Muscle of back (tissue), 11 donors: ENCODE data around the gene DNMT3B. TPM values are rescaled to one million over a fixed set of nuclear protein-coding genes. Genes with fewer than 3 reads are reported as not detected.

Source experiments
- DNase-seq, 3 donors: peaks; one replicate each; pipeline versions ENCODE4 v3.0.0 to v3.0.0-alpha.2; 2013
- polyA plus RNA-seq, 10 donors: library from polyadenylated mRNA; unstranded; fragments of 120-200 nt; gene quantifications; one replicate each; pipeline ENCODE4 v1.2.1, GENCODE V29; 2013; ENCODE audit not compliant: insufficient read length in 10 of 10

DNMT3B gene
- polyA plus RNA-seq, 10 donors, result 2.8 to 4.9 (median 3.7) TPM

DNA sequence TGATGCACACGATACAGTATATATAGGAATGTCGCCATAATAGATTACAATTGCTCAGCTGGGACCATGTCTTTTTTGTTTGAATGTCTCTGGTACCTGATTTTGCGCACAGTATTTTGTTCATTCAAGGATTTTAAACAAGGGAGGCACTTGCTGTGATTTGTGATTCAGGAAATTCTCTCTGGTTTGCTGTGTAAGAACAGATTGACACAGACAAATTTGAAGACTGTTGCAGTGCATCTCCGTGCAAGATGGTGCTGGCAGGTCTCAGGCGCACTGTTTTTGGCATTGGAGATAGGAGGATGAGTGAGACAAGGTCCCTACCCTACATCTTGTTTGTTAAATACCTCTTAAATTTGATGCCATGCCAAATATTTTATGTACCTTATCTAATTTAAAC lies 60.0 kb downstream of the DNMT3B start:
- DNase-seq, result no peak

DNA sequence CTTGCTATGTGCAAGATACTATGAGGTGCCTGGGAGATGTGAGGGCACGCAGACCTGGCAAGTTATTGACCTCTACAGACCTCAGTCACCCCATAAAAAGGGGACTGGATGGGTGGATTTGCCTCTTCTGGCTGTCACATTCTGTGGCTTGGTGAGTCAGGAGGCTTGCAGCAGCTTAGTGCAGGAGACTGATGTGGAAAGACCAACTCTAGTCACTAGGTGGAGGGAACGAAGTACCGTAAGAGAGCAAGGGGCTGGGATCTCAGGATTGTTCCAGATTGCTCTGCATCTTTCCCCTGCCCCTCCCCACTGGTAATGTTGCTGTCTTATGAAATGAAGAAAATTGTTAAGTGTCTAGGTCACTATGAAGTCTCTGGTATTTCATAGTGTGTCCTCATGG lies 60.9 kb downstream of the DNMT3B start:
- DNase-seq, result peak in 1 of 3 donors; percentile 53

DNA sequence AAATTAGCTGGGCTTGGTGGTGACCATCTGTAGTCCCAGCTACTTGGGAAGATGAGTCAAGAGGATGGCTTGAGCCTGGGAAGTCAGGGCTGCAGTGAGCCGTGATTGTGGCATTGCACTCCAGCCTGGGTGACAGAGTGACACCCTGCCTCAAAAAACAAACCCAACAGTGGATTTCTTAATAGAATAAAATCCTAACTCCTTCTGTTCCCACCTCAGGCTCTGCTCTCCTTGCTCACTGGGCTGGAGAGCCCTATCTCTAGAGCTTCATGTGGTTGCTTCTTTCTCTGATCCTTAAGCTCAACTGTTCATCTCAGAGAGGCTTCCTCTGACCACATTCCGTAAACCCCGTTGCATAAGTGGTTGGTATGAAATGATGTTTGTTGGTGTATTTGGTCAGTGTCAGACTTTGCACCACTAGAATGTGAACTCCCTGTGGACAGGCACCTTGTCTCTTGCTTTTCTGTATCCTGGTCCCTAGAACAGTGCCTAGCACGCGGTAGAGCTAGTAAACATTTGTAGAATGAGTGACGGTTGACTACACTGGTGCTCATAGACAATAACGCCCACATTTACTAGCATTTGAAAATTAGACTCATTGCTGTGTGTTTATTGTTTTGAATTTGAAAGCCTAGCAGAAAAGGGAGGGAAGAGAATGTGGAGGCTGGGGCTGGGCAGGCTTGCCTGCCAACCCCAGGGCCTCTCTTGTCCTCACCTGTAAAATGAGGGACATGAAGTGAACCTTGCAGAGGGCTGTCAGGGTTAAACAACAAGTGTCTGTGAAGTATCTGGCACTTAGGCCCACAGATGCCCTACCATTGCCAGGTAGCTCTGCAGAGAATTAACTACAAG lies 61.8 kb downstream of the DNMT3B start:
- DNase-seq, result no peak

DNA sequence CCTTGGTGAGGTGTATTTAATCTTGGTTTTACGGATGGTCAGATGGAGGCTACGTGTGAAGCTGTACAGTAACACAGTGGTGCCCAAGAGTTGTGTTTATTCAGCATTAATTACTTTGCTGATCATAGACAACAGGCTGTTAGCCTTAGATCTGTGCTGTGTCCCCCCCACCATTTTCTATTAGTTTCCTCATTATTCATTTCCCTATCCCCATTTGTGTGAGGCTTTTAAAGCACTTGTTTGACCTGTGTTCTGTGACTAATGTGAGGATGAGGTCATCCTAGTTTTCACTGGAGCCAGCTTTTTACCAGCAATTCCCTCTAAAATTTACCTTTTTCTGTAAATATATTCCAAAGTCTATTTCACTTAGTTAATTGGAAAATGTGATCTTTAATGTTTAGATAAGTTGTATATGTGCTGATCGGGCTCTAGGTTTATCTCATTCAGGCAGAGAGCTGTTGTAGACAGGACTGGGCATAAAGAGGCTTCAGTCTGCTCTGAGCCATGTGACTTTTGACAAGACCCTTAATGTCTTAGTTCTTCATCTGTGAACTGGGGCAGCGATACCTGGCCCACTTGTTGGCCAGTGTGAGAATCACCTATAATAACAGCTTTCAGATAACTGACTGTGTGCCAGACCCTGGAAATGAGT lies 66.0 kb downstream of the DNMT3B start:
- no peak for DNase-seq

DNA sequence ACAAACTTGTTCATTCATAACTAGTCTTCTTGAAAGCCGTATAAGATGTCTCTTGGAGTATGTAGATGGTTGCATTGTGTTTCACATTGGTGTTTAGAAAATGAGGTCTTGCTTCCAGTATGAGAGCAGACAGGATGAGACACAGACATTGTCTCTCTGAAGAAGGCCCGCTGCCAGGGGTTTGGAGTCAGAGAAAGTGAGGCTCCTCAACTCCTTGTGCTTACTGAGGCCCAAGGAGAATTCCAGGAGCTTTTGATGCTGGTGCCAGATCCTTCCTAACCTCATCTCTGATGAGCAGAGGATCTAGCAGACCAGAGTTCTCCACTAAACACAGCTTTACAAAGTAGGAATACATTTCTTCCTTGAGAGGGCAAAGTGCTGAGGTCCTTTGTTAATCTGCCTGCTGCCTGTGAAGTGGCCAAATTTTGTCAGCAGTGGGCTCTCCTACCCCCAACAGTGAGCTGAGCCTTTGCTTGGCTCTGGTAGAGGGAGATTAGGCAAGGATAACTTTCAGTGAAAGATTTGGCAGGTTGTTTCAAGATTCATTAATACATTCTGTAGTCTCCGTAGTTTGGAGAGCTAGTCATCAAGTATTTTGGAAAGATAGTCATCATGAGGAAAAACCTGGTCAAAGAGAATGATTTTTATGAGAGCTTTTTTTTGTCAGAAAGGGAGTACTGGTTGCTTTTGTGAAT lies 67.3 kb downstream of the DNMT3B start:
- DNase-seq, result peak in 2 of 3 donors; percentile 30 to 35

DNA sequence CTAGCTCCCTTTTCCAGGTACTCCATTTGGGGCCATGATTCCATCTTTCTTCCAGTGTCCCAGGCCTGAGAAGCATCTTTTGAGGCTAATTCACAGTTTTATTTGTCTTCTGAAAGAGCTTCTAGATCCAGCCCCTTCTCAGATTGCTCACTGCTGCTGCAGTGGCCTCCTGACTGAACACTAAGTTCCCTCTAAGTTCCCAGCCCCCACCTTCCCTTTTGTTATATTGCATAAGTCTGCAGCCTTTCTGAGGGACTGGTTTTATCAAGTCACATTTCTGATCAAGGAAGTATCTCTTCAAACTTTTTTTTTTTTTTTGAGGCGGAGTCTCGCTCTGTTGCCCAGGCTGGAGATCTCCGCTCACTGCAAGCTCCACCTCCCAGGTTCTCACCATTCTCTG lies 68.3 kb downstream of the DNMT3B start:
- DNase-seq, result no peak

DNA sequence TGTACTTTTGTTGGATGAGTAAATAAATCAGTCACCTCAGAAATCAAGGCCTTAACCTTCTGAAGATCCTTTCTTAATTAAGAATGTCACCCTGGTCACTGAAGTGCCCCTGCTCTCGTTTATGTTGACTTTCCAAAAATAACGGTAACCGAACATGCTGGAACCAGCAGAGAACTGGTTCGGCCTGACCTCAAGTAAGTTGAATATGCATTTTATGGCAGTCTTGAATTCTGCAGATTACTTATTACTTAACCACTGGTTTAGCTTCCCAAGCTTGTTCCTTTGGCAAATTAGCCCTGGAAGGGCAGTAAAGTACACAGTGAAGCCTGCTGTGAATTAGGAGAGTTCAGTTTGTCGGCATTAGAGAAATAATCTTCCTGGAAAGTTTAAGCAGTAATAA lies 69.8 kb downstream of the DNMT3B start:
- DNase-seq, result no peak

DNA sequence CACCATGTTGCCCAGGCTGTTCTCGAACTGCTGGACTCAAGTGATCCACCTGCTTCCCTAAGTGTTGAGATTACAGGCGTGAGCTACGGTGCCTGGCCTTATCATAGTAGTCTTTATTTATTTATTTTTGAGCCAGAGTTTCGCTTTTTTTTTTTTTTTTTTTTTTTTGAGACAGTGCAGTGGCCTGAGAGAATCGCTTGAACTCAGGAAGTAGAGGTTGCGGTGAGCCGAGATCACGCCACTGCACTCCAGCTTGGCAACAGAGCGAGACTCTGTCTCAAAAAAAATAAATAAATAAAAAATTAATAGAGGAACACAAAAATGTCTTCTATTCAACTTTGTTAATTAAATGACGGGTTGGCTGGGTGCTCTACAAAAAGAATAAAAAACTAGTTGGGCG lies 70.5 kb downstream of the DNMT3B start:
- no peak for DNase-seq

DNA sequence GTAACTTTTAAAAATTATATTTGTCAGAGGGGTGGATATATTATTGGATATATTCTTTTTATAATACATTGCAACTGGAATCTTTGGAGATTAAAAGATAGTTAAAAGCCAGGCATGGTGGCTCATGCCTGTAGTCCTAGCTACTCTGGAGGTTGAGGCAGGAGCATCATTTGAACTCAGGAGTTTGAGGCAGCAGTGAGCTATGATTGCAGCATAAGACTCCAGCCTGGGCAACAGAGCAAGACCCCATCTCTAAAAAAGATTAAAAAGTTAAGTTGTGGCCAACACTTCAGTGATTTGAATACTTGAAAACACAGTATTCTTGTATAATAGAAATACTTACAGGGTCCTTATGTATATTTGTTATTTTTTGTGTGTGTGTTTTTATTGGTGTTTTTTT lies 72.8 kb downstream of the DNMT3B start:
- DNase-seq, result no peak

DNA sequence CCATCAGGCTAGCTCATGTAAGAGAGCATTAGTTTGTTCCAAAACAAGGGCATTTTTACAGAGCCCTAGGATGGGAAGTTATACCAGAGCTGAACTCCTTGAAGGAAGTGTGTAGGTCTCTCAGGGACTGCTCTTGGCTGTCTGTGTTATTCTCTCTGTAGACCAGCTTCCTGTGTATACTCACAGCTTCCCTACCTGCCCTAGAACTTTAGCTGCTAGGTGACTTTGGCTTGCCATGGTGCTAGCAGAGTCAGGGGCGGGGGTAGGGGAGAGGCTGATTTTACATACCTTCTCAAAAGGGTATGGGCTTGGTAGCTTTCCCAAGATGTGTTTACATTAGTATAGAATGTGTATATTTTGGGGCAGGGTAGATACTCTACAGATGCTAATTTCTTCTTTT lies 75.0 kb downstream of the DNMT3B start:
- DNase-seq, result no peak

DNA sequence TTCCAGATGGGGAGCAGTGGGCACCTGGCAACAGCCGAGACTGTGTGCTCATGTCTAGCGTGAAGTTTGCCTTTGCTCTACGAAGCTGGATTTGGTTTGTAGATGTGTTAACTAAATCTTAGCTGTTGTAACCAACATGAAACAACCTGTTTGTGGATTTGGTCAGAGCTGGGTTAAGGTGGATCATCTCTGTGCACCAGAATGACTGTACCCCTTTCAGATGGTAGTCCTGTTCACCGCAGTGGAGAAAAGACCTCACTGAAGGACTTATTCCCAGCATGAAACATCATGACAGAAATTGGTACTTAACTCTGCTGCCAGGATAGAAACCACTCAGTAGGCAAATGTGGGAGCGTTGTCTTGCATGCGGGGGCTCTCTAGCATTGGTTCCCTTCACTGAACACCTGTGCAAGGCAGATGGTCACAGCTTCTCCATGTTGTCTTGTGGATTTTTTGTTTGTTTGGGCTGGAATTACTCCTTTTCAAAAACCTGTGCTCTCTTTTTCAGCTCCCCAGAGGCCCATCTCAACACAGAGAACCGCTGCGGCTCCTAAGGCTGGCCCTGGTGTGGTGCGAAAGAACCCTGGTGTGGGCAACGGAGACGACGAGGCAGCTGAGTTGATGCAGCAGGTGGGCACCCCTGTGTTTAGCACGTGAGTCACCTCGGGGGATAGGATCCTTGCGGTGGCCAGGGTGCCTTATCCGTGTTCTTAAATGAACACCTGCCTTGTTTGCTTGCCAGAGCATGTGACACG lies 77.2 kb downstream of the DNMT3B start:
- no peak for DNase-seq

DNA sequence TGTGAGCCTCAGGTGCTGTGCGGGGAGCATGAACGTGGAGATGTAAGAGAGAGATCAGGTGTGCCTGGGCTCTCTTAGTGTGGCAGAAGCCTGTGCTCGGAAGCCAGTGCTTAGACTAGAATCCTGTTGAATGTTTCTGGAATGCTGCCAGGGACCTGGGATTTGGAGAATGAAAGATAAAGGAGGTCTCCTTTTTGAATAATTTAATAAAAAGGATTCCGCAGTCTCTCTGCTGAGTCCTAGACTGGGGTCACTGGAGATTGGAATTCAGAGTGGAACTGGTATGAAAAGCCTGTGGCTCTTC lies 77.7 kb downstream of the DNMT3B start:
- no peak for DNase-seq

DNA sequence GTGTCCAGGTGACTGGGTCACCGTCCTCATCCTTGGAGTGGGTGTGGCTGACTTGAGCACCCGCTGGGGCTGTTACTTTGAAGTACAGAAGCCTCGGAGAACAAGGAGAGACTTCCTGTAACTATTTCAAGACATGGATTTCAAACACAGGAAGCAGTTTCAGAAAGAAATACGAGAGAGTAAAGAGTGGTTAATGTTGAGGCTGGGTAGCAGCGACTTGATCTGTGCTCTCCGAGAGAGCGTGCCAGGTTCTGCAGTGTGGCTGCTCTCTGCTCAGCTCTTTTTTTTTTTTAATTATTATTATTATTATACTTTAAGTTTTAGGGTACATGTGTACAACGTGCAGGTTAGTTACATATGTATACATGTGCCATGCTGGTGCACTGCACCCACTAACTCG lies 79.0 kb downstream of the DNMT3B start:
- no peak for DNase-seq

DNA sequence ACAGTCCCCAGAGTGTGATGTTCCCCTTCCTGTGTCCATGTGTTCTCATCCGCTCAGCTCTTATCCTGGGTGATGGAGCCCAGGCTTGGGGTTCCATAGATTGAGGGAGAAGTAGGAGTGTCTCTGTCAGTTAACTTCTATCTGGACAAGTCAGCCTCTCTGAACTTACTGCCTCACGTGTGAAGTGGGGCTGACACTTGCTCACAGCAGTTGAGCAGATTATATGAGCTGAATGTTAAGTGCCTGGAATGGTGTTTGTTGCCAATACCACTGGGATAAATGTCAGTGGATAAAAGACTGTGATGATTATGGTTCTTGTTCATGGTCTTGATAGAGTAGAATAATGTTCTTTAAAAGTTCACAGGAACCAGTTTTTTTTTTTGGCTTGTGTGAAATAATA lies 79.4 kb downstream of the DNMT3B start:
- no peak for DNase-seq

DNA sequence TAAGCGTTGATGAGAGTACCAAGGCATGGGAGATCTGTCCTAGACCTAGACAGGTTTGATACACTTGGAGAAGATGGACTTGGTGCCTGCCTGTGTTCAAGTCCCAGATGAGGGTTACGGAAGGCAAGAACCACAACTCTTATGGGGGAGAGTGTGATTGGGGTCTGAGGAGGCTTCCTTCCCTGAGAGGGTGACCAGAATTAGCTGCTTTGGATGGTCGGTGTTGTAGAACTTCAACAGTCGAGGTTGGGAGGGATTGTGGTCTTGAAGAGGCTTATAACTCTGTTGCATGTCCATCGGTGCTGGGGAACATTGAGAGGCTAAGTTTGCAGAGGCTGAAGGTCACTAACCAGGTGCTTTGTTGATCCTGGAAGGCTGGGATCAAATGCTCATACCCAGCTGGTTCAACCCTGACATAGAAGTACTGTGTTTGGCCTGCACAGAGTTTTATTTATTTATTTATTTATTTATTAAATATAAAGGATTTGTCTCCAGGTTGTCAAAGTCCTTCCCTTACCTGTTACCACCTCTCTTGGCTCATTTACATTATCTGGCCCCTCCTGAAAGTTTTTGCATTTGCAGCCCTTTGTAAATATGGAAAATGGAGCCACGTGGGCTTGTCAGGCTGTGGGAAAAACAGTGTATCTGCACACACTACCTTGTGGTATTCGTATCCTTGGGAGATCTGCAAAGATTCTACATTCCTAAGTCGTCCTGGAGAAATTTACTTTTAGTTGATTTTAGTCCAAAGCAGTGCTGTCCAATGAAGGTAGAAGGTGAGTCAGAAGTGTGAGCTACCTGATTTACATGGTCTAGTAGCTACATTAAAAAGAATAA lies 80.7 kb downstream of the DNMT3B start:
- DNase-seq, result no peak

DNA sequence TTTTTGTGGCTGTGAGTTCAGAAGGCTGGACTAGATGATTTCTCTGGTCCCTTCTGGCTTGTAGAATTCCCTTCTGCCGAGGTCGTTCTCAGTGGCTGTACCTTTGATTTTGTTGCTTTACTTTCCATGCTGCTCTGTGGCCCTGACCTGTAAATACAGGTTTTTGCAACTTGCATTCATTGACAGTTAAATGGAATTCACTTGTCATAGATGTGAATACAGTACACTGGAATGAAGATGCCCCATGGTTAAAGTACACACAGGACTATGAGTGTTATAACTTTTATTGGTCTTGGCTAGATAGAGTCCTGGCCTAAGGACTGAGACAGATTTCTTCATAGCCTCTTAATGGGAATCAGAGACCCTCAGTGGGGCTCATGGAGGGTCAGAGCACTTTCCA lies 83.6 kb downstream of the DNMT3B start:
- no peak for DNase-seq

DNA sequence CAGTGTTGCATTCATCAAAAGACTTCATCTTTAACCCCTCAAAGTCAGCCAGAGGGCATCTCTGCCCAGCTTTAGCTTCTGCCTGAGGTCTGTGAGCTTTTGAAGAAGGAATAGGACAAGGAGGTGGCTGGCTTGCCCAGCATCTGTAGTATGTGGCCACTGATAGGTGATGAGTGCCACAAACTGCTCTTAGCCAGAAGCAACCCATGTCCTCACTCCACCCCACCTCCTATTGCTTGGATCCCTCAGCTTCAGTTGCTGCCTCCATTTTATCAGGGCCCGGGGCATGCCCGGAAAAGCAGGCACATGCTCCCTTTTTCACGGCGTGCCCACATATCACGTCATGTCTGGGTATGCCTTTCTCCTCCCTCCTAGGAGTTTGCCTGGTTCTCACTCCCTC lies 84.7 kb downstream of the DNMT3B start:
- DNase-seq, result no peak

DNA sequence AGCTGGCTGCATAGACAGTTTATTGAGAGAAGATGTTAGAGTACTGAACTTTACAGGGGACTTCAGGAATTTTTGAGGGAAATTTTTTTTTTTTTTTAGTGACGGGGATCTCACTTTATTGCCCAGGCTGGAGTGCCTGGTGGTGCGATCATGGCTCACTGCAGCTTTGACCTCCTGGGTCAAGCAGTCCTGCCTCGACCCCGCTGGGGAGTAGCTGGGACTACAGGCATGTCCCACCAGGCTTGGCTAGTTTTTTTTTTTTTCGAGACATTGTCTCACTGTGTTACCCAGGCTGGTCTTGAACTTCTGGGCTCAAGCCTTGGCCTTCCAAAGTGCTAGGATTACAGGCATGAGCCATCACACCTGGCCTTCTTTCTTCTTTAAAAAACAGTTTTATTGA lies 85.8 kb downstream of the DNMT3B start:
- no peak for DNase-seq

DNA sequence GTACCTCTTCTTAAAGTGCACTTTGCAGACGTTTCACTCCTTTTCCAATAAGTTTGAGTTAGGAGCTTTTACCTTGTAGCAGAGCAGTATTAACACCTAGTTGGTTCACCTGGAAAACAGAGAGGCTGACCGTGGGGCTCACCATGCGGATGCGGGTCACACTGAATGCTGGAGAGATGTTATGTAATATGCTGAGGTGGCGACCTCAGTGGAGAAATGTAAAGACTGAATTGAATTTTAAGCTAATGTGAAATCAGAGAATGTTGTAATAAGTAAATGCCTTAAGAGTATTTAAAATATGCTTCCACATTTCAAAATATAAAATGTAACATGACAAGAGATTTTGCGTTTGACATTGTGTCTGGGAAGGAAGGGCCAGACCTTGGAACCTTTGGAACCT lies 86.7 kb downstream of the DNMT3B start:
- no peak for DNase-seq

DNA sequence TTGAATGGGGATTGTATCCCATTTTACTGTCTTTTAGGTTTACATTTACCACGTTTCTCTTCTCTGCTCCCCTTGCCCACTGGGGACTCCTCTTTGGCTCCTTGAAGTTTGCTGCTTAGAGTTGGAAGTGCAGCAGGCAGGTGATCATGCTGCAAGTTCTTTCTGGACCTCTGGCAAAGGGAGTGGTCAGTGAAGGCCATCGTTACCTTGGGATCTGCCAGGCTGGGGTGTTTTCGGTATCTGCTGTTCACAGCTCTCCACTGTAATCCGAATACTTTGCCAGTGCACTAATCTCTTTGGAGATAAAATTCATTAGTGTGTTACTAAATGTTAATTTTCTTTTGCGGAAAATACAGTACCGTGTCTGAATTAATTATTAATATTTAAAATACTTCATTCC lies 87.4 kb downstream of the DNMT3B start:
- no peak for DNase-seq

DNA sequence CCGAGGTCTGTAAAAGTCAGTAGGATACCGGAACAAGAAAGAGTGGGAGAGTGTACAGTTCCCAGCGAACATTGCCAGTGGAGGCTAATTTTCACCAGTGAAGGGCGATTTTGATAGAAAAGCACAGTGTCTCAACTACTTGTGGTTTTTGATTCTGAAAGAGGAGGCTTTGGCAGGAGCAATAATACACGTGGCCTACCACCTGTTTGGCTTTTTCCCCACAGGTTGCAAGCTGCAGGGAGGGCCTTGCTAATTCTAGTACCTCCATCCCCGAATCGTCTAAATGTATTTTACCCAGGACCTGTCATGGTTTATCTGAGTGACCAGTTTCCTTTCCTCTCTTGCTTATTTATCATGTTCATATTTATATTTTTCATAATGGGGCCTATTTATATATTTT lies 93.2 kb downstream of the DNMT3B start:
- DNase-seq, result no peak

DNA sequence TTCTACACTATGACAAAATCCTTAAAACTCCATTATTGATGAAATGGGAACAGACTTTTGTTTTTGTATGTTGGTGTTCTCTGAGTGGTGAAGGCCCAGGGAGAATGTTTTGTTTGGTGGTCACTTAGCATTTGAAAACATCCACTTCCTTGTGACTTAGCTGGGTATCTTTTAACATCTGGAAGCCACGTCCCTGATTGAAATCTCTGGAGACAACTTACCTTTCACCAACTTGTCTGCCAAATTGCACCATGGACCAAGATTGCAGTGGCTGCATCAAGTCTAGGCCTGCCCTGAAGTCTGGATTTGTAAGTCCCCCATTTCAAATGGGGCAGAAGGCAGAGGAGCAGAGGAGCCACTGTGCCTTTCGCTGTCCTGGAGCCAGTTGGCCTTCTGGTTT lies 96.0 kb downstream of the DNMT3B start:
- no peak for DNase-seq
